ENCODE data around the gene FHL2. TPM values are rescaled to one million over a fixed set of nuclear protein-coding genes. Genes with fewer than 3 reads are reported as not detected.

The FHL2 gene
- total RNA-seq, 1 donor from 2014 or later: 5.5 TPM

- ATAC-seq (no peak), DNase-seq (no peak)
- TF ChIP-seq, protein P1, sequence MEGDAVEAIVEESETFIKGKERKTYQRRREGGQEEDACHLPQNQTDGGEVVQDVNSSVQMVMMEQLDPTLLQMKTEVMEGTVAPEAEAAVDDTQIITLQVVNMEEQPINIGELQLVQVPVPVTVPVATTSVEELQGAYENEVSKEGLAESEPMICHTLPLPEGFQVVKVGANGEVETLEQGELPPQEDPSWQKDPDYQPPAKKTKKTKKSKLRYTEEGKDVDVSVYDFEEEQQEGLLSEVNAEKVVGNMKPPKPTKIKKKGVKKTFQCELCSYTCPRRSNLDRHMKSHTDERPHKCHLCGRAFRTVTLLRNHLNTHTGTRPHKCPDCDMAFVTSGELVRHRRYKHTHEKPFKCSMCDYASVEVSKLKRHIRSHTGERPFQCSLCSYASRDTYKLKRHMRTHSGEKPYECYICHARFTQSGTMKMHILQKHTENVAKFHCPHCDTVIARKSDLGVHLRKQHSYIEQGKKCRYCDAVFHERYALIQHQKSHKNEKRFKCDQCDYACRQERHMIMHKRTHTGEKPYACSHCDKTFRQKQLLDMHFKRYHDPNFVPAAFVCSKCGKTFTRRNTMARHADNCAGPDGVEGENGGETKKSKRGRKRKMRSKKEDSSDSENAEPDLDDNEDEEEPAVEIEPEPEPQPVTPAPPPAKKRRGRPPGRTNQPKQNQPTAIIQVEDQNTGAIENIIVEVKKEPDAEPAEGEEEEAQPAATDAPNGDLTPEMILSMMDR (IDR thresholded peaks at IDR 0.05): no peak
- H3K27me3 ChIP-seq (ENCODE audit: low read depth): no peaks in the 10 kb centered on the region
- H3K4me1 ChIP-seq: no peaks in the 10 kb centered on the region
- H3K9me3 ChIP-seq: no peaks in the 10 kb centered on the region
- H3K27ac ChIP-seq: no peak overlapping the region
- H3K4me3 ChIP-seq: no peak overlapping the region
- intact Hi-C loops (cut with DNase I): no loop called here
- no peaks in the 10 kb centered on the region for H3K36me3 ChIP-seq
Measured at GRCh38 chr2:105411720-105412407, 13.0 kb upstream of the FHL2 start.

DNA sequence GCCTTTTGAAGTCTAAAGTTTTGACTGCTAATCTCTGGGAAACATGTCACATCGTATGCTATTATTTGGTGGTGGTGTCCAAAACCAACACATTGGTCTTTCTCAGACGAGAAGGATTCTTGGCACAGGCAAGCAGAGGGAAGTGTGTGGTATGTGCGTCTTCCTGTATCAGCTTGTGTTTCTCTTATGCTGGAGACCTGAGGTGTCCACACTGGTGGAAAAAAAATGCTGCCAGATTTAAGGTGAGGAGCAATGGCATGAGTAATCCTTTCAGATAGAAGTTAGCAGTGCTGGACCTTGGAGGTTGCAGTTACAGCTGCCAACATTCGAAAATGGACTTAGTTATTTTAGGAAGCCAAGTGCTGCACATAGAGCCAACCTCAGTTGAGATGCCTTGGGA is 11.7 kb upstream of the FHL2 start:
- ATAC-seq: no peak
- Histone ChIP-seq H3K9me3 (no peaks in the 10 kb centered on the region), H3K27me3 (ENCODE audit: low read depth) (no peaks in the 10 kb centered on the region), H3K36me3 (no peaks in the 10 kb centered on the region), H3K4me1 (no peaks in the 10 kb centered on the region), H3K27ac (no peak overlapping the region), H3K4me3 (no peak overlapping the region)
- no peak for DNase-seq
- TF ChIP-seq, protein P1 (IDR thresholded peaks at IDR 0.05): no peak
- intact Hi-C loops (cut with DNase I): no loop called here

DNA sequence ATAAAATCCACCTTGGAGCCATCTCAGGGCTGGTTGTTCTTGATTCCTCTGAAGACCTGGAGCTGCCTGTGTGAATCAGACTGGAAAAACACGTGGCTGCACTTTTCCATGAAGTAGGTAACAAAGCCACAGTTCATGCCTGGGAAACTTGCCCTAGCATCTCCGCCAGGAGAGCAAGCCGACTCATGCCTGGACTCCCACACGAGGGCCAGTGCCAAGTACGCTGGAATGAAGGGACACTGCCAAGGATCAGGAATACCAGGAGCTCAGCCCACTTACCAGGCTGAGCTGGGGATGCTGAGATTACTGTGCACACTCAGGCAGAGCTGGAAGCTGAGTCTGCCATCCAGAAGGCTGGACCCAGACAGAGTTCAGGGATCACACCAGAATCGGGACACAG is 10.9 kb upstream of the FHL2 start:
- no peak for DNase-seq
- TF ChIP-seq, protein P1 (IDR thresholded peaks at IDR 0.05): no peak
- Histone ChIP-seq H3K4me3 (no peak overlapping the region), H3K36me3 (no peaks in the 10 kb centered on the region), H3K4me1 (no peaks in the 10 kb centered on the region), H3K9me3 (no peaks in the 10 kb centered on the region), H3K27me3 (ENCODE audit: low read depth) (no peaks in the 10 kb centered on the region), H3K27ac (no peak overlapping the region)
- peak; percentile 7 to 39 for ATAC-seq
- intact Hi-C loops (cut with DNase I): no loop called here

DNA sequence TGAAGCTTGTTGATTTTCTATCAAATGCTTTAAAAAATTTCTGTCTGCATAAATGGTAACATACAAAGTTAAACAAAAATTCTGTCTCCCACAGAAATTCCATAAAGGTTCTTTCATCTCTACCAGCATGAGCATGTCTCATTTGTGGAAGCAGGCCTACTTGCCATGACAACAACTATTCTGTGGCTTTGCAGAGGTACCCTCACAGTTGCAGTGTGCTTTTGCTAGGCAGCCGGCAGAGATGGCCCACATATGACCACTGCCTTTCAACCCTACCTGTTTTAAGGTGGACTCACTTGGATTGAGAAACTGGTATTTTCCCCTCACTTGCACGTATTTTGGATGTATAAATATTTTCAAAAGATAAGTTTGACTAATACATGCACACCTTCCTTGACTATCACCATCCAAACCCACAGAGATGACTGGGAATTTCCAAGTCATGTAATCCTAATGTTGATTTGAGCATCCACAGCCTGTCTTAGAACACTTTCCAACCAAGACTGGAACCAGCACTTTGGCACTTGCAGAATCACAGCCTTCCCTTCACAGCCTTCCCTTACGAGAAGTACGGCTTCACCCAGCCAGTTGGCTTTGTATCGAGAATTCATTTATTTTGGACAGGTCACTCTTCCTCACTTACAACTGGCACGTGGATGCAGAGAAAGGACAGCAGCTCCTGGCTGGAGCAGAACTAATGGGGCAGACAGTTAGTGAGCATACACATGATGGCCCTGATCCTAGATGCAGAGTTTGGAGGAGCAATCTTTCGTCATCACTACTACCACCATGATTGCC is 9.3 kb upstream of the FHL2 start:
- ATAC-seq (no peak), DNase-seq (no peak)
- H3K27ac ChIP-seq: no peak overlapping the region
- no peaks in the 10 kb centered on the region for H3K27me3 ChIP-seq (ENCODE audit: low read depth)
- H3K9me3 ChIP-seq: no peaks in the 10 kb centered on the region
- intact Hi-C loops (cut with DNase I): no loop called here
- no peaks in the 10 kb centered on the region for H3K36me3 ChIP-seq
- no peaks in the 10 kb centered on the region for H3K4me1 ChIP-seq
- TF ChIP-seq, protein P1 (IDR thresholded peaks at IDR 0.05): no peak
- no peak overlapping the region for H3K4me3 ChIP-seq

GRCh38 chr2:105406221-105406620 is 7.4 kb upstream of the FHL2 start:
- H3K4me1 ChIP-seq: no peaks in the 10 kb centered on the region
- no peaks in the 10 kb centered on the region for H3K27me3 ChIP-seq (ENCODE audit: low read depth)
- DNase-seq: no peak
- ATAC-seq: no peak
- no peaks in the 10 kb centered on the region for H3K36me3 ChIP-seq
- H3K27ac ChIP-seq: no peak overlapping the region
- H3K9me3 ChIP-seq: no peaks in the 10 kb centered on the region
- no peak overlapping the region for H3K4me3 ChIP-seq
- intact Hi-C loops (cut with DNase I): no loop called here
- TF ChIP-seq, protein P1 (IDR thresholded peaks at IDR 0.05): no peak

All from lower lobe of right lung (tissue), 2 donors.